Central memory CD4-positive, alpha-beta T cell (primary cell): ENCODE measurements around the gene COL26A1.
"Not testable (repeated sequence)": the region's sequence is repeated elsewhere in the genome, so short reads cannot be mapped to it uniquely, and the experiment has no call there.

Experiments used
- DNase-seq: peaks from one replicate; pipeline ENCODE4 v3.0.0; 2022
- total RNA-seq, 3 experiments: gene quantifications; one replicate each; lab custom pipeline; 2026; lab: John Stamatoyannopoulos, UW

The COL26A1 gene
- 0 to 0.04 (median 0) reads per million in 3 experiments for total RNA-seq

- no peak for DNase-seq
Measured at GRCh38 chr7:101362334-101363195, at the start of gene COL26A1. COL26A1 (plus strand) TSS chr7:101362875; CDS start chr7:101363033, 158 bp downstream.

- peak; percentile 19 for DNase-seq
Measured at GRCh38 chr7:101315336-101315735, 47.3 kb upstream of the COL26A1 start.

DNA sequence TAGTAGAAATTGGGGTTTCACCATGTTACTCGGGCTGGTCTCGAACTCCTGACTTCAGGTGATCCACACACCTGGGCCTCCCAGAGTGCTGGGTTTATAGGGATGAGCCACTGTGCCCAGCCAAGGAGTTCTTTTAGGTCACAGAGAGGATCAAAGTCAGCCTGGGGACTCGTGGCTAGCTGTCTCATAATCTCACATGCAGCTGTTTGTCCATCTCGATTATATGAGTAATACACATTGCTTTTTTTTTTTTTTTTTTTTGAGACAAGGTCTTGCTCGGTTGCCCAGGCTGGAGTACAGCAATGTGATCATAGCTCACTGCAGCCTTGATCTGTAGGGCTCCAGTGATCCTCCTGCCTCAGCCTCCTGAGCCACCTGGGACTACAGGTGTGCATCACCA lies 43.3 kb upstream of the COL26A1 start:
- no peak for DNase-seq

DNA sequence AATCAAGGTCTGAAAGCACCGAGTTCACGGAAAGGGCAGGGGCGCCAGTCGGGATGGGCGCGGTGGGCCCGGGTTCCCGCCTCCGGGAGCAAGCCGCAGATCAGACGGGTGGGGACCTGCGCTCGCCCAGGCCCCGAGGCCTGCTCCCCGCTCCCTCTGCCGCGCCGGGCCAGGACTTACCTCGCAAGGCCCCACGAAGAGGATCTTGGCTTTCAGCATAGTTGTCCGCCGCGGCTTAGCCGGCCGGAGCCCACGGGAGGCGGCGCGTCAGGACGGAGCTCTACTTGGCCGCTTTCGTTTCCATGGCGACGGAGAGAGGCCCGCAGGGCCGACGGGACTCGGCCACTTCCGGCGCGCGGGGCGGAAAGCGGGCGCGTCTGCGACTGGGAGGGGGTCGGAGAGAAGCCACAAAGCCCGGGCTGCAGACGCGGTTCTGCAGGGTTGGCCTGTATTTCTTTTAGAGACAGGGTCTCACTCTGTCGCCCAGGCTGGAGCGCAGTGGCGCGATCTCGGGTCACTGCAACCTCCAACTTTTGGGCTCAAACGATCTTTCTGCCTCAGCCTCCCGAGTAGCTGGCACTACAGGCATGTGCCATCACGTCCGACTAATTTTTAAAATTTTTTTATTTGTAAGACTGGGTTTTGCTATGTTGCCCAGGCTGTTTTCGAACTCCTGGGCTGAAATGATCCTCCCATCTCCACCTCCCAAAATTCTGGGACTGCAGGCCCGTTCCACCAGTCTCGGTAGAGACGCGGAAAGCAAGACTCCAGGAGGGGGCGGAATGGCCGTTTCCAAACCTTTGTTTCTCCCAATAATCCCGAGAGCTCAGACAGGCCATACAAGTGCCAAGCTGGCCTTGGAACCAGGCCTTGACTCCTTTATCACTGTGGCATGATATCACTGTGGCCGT lies 40.9 kb upstream of the COL26A1 start, which contains the start of gene IFT22:
Gene IFT22, minus strand, starts transcription at position 322 of the 911 bp plus-strand sequence. Its CDS starts 103 bp downstream, at position 219.
- DNase-seq: peak; percentile 73

DNA sequence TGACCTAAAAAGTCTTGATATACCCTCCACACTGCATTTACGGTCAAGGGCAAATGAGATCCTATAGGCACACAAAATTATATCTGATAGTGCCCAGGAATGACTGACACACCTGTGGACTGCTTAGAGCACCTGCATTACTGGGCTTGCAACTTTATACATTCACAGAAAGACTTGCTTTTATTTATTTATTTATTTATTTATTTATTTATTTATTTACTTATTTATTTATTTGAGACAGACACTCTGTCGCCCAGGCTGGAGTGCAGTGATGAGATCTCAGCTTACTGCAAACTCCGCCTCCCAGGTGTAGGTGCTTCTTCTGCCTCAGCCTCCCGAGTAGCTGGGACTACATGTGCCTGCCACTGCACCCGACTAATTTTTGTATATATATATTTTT lies 34.5 kb upstream of the COL26A1 start:
- no peak for DNase-seq

DNA sequence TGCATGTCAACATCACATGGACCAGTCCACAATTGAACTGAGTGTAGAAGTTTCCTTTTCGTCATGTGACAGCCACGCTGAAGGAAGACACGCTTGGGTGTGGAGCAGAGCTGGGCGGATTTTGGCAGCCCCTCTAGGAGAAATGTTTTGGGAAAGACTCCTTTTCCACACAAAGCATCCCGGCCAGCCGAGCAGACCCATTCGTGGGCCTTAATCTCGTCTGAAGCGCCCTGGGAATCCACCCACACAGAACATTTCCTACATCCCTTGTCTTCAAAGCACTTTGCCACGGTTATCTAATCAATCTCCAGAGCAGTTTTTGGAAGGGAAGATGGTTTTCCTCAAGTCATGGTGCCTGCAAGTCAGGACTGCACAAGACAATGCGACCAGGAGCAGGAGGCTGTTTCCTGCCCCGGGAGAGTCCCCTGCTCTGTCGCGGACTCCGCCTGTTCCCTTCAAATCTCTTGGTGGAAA lies 32.6 kb upstream of the COL26A1 start:
- no peak for DNase-seq

- DNase-seq: no peak
Measured at GRCh38 chr7:101332026-101332425, 30.6 kb upstream of the COL26A1 start.

DNA sequence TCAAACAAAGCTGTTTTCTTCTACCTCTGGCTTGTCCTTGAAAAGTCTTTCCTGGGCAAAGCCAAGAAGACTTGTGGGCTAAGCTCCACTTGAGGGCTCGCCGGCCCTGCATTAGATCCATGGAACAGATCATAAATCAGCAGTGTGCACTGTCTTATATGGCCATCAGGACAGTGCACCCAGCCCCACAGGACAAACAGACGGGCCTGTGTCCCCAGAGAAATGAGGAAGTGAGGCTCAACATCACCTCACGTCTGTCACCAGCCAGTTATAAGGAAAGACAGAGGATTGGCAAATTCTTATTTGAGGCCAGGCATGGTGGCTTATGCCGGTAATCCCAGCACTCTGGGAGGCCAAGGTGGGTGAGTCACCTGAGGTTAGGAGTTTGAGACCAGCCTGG lies 28.8 kb upstream of the COL26A1 start:
- DNase-seq: no peak

DNA sequence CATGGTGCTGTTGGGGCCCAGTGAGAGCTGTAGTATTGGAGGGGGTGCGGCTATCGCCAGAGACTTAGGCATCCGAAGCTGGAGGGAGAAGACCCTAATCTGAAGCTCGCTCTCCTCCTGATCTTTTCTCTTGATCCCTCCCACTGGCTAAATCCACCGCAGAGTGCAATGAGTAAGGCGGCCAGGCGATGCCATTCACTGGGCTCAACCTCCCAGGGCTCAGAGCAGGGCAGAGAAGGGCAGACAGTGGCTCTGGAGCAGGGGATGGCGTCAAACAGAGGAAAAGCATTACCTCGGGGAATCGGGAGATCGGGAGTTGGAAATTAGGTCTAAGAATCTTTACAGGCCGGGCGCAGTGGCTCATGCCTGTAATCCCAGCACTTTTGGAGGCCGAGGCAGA lies 22.3 kb upstream of the COL26A1 start:
- no peak for DNase-seq

DNA sequence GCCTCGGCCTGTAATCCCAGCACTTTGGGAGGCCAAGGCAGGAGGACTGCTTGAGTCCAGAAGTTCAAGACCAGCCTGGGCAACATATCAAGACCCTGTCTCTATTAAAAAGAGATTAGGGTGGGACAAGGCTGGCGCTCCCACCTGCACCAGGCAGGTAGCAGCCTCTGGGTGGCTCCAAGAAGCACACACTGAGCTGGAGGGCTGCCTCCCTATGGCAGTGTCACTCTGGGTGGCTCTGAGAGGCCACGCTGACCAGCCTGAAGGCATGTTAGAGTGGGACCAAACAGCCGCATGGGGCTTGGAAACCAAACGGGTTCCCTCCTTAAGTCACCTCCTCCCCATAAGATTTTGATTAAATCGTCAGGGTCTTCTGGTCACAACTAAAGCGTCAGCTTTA lies 19.8 kb upstream of the COL26A1 start:
- no peak for DNase-seq

GRCh38 chr7:101347477-101347876 lies 15.2 kb upstream of the COL26A1 start:
- no peak for DNase-seq

DNA sequence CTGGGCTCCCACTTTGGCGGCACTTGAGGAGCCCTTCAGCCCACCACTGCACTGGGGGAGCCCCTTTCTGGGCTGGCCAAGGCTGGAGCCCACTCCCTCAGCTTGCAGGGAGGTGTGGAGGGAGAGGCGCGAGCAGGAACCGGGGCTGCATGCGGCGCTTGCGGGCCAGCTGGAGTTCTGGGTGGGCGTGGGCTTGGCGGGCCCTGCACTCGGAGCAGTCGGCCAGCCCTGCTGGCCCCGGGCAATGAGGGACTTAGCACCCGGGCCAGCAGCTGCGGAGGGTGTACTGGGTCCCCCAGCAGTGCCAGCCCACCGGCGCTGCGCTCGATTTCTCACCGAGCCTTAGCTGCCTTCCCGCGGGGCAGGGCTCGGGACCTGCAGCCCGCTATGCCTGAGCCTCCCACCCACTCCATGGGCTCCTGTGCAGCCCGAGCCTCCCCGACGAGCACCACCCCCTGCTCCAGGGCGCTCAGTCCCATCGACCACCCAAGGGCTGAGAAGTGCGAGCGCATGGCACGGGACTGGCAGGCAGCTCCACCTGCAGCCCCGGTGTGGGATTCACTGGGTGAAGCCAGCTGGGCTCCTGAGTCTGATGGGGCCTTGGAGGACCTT lies 14.1 kb upstream of the COL26A1 start:
- not testable (repeated sequence) for DNase-seq

DNA sequence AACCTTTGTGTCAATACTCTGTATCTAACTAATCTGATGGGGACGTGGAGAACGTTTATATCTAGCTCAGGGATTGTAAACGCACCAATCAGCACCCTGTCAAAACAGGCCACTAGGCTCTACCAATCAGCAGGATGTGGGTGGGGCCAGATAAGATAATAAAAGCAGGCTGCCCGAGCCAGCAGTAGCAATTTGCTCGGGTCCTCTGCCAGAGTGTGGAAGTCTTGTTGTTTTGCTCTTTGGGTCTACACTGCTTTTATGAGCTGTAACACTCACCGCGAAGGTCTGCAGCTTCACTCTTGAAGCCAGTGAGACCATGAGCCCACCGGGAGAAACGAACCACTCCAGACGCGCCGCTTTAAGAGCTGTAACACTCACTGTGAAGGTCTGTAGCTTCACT lies 13.4 kb upstream of the COL26A1 start:
- not testable (repeated sequence) for DNase-seq

- DNase-seq: no peak
Measured at GRCh38 chr7:101352920-101353308, 9.8 kb upstream of the COL26A1 start.

DNA sequence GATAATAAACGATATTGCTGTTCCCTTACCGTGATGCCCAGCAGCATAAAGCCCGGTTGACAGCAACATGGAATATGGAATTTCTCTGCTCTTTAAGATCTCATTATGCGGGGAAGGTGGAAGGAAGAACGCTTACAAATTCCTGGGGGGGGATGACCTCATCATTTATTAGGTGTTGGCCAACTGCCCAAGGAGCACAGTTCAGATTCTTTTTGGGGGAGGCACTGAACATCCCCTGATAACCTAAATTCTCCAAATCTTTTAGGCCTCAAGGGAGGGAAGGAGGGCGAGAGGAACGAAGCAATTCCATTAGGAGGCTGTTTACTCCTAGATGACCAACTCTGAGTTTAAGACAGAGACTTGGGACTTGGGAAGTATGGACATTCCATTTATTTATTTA lies 5.2 kb upstream of the COL26A1 start:
- DNase-seq: no peak

- no peak for DNase-seq
Measured at GRCh38 chr7:101363196-101363733, 590 bp downstream of the COL26A1 start.

GRCh38 chr7:101363734-101364374 lies 1.2 kb downstream of the COL26A1 start:
- DNase-seq: peak; percentile 57

- DNase-seq: no peak
Measured at GRCh38 chr7:101365956-101366355, 3.3 kb downstream of the COL26A1 start.

GRCh38 chr7:101367676-101368075 lies 5.0 kb downstream of the COL26A1 start:
- no peak for DNase-seq

GRCh38 chr7:101368422-101369165 lies 5.9 kb downstream of the COL26A1 start:
- DNase-seq: no peak

DNA sequence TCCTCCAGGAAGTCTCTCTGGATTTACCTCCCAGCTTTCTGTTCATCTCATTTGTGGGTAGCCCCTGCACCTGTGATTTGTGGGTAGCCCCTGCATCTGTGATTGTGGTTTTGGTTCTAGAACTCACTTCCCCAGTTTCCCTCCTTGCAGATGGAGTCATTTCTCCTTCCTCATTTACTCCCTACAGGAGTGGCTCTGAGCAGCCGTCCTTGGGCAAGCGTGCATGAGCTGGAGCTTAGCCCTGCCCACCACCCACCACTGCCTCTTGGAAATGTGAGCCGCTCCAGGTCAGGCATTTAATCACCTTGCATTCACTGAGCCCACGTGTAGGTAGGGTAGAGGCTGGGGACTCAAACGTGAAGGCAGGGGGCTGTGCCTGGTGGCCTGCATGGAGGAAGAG lies 8.2 kb downstream of the COL26A1 start:
- no peak for DNase-seq
